ENCODE data around the gene SECISBP2. TPM values are rescaled to one million over a fixed set of nuclear protein-coding genes. Genes with fewer than 3 reads are reported as not detected.

SECISBP2 gene
- total and polyA plus RNA-seq, 2 experiments from 2014 or later, result 77.7 to 86.8 TPM

GRCh38 chr9:89312222-89312571 lies 6.1 kb upstream of the SECISBP2 start (continued):
- TF ChIP-seq ZNF462 (CRISPR knock-in tag; IDR thresholded peaks at IDR 0.05) (no peak), CREB1 (CRISPR knock-in tag; IDR thresholded peaks at IDR 0.05; ENCODE audit: low read depth) (no peak), EZH2 (IDR thresholded peaks at IDR 0.05; ENCODE audit: low read depth, unreplicated experiment) (no peak), ZNF331 (CRISPR knock-in tag; IDR thresholded peaks at IDR 0.05; ENCODE audit: low read depth) (no peak), POLR2AphosphoS5 (IDR thresholded peaks at IDR 0.05; ENCODE audit: low read depth) (no peak)

- Mint-ChIP-seq H3K36me3 (ENCODE audit: low read depth) (peaks cover 62% of the 10 kb centered on the region), H3K27me3 (ENCODE audit: insufficient read depth, low read depth, poor library complexity) (peaks cover 18% of the 10 kb centered on the region), H3K4me1 (peaks cover 39% of the 10 kb centered on the region), H3K4me3 (peak overlapping the region; percentile 94), H3K9me3 (peaks cover 5% of the 10 kb centered on the region; the same call in 1 of the 3 replicates), H3K27ac (peak overlapping the region; percentile 80)
- H2AFZ ChIP-seq, result no peak overlapping the region
- H3K36me3 ChIP-seq (ENCODE audit: insufficient read depth), result peaks cover 33% of the 10 kb centered on the region
- H3K4me3 ChIP-seq, result peak overlapping the region; percentile 95
- H3K79me2 ChIP-seq (replicated peaks; ENCODE audit: insufficient read depth), result peaks cover 71% of the 10 kb centered on the region
- ATAC-seq (no peak), DNase-seq (ENCODE audit: low spot score) (no peak)
- peaks cover 29% of the 10 kb centered on the region for H4K20me1 ChIP-seq (replicated peaks; ENCODE audit: insufficient read depth)
- H3K27ac ChIP-seq (ENCODE audit: low read depth), result peak overlapping the region; percentile 57; the same call in 1 of the 2 replicates
- H3K4me2 ChIP-seq, result peak overlapping the region; percentile 87
- no peaks in the 10 kb centered on the region for H3K27me3 ChIP-seq (ENCODE audit: insufficient read depth)
- H3K9me2 ChIP-seq (ENCODE audit: insufficient read depth), result no peaks in the 10 kb centered on the region
- H3F3A ChIP-seq (replicated peaks; ENCODE audit: low read depth), result peaks cover 30% of the 10 kb centered on the region
- H3K4me1 ChIP-seq (ENCODE audit: insufficient read depth), result peaks cover 23% of the 10 kb centered on the region
- TF ChIP-seq ZNF462 (CRISPR knock-in tag; IDR thresholded peaks at IDR 0.05) (no peak), CREB1 (CRISPR knock-in tag; IDR thresholded peaks at IDR 0.05; ENCODE audit: low read depth) (no peak), REST (IDR thresholded peaks at IDR 0.05; ENCODE audit: unreplicated experiment) (no peak)
These were observed 4.5 kb upstream of the SECISBP2 start for GRCh38 chr9:89313842-89314241.

All from GM23338 (cell line).